Uterus (tissue), 2 donors: ENCODE results near the gene RRP1.

Experiments
- CTCF ChIP-seq, 4 experiments: fragments of 200-600 bp in 2 of 4; fragments of 450-650 bp in 2 of 4; sonication (generic) in 2 of 4; IDR thresholded peaks; one replicate each; pipeline ENCODE4 v1.5.1; 2016 to 2019; ENCODE audit warnings: antibody characterized with exemption in 4 of 4, mild to moderate bottlenecking in 2 of 4, moderate library complexity in 1 of 4
- POLR2A ChIP-seq, 2 donors: fragments of 450-650 bp; IDR thresholded peaks; one replicate each; pipeline ENCODE4 v1.6.1; 2016; ENCODE audit warnings: antibody characterized with exemption in 2 of 2, mild to moderate bottlenecking in 1 of 2, moderate library complexity in 1 of 2

- no peak for TF ChIP-seq POLR2A (IDR thresholded peaks at IDR 0.05)
- TF ChIP-seq CTCF (IDR thresholded peaks at IDR 0.05): no peak
Measured at GRCh38 chr21:43770066-43770655, 19.2 kb upstream of the RRP1 start.
